Spleen (tissue), 7 donors: ENCODE data around the gene MED13L.

Experiments
- CTCF ChIP-seq, 11 experiments: fragments of 200-600 bp in 7 of 11; fragments of 450-650 bp in 4 of 11; sonication (generic) in 4 of 11; IDR thresholded peaks in 8 of 11; conservative IDR thresholded peaks in 3 of 11; 1 replicate in 7 of 11; 2 replicates in 4 of 11; pipeline versions ENCODE4 v1.4.0 to v1.8.0; 2016 to 2021; ENCODE audit warnings: antibody characterized with exemption in 11 of 11, inconsistent platforms in 4 of 11, mild to moderate bottlenecking in 1 of 11
- POLR2A ChIP-seq, 3 donors: fragments of 450-650 bp; IDR thresholded peaks; one replicate each; pipeline ENCODE4 v1.5.1; 2017; ENCODE audit warnings: antibody characterized with exemption in 3 of 3, mild to moderate bottlenecking in 1 of 3
- POLR2AphosphoS5 ChIP-seq, 3 donors: sonication (generic); formaldehyde crosslinking; IDR thresholded peaks; one replicate each; pipeline ENCODE4 v1.5.1; 2017; ENCODE audit warnings: antibody characterized with exemption in 3 of 3
- donor health status: DM: no; HTN: no; CAD: no; lungs with moderate emphysema.
- donor health status: DM: no; HTN: no; CAD: no.
- donor health status: DM: no; HTN: no; CAD: no.

DNA sequence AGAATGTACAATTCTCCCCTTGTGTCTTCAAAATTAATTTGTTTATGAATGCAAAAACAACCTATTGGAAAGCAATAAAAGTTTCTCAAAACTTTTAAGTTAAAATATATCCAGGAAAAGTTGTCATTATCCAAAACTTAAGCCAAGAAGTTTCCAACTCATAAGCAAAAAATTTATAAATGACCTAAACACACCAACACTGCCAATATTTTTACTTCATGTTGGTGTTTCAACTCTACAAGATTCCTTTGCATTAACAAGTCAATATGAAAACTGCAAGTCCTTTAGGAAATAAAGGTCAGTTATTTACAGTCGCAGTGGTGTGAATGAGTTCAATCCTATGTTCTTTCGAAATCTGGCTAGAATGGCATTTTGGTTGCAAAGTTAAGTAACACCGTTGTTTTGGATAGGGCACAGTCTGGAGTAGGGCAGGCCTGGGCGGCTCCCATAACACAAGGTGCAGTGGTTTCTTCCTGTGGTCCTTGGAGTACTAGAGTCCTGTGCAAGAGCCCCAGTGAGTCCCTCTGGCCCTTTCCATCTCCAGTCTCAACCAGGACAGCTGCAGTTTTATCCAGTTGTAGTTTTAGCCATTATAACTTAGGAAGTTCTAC is 151.4 kb downstream of the MED13L start:
- no peak for TF ChIP-seq POLR2A (IDR thresholded peaks at IDR 0.05)
- TF ChIP-seq CTCF (IDR thresholded peaks at IDR 0.05 in 8 of 11, conservative IDR thresholded peaks at IDR 0.05 in 3 of 11): no peak
- no peak for TF ChIP-seq POLR2AphosphoS5 (IDR thresholded peaks at IDR 0.05)
